Upper lobe of left lung (tissue), 6 donors: Measurements from ENCODE around the gene RILP. TPM values are rescaled to one million over a fixed set of nuclear protein-coding genes. Genes with fewer than 3 reads are reported as not detected.
A peak's percentile ranks its signal among the peaks of the same experiment; 100 is the strongest.

Experiments used
- ATAC-seq, 2 donors: fragments of 200-7000 bp; cut with Tn5 transposase; one replicate each; pipeline ENCODE4 v1.9.1; 2022; ENCODE audit warnings: mild to moderate bottlenecking in 2 of 2, moderate library complexity in 2 of 2; ENCODE audit not compliant: low FRiP score in 2 of 2
- DNase-seq, 2 donors: peaks; one replicate each; pipeline ENCODE4 v3.0.0-alpha.2; 2019 to 2020
- H3K27ac ChIP-seq, 4 donors: fragments of 200-600 bp; sonication (generic); one replicate each; pipeline ENCODE4 v1.5.1; 2016 to 2019
- H3K27me3 ChIP-seq, 4 donors: fragments of 200-600 bp; sonication (generic); one replicate each; pipeline ENCODE4 v1.5.1; 2017 to 2019
- H3K36me3 ChIP-seq, 4 donors: fragments of 200-600 bp; sonication (generic); one replicate each; pipeline ENCODE4 v1.5.1; 2016 to 2019
- H3K4me1 ChIP-seq, 4 donors: fragments of 200-600 bp; sonication (generic); one replicate each; pipeline ENCODE4 v1.5.1; 2018 to 2019
- H3K4me3 ChIP-seq, 4 donors: fragments of 200-600 bp; sonication (generic); one replicate each; pipeline ENCODE4 v1.5.1; 2017 to 2019; ENCODE audit warnings: mild to moderate bottlenecking in 2 of 4, moderate library complexity in 1 of 4
- H3K9me3 ChIP-seq, 4 donors: fragments of 200-600 bp; sonication (generic); one replicate each; pipeline ENCODE4 v1.5.1; 2018 to 2019
- CTCF ChIP-seq, 6 experiments: fragments of 450-650 bp in 4 of 6; fragments of 200-600 bp in 2 of 6; sonication (generic) in 2 of 6; IDR thresholded peaks; one replicate each; pipeline ENCODE4 v1.5.1; 2016 to 2019; ENCODE audit warnings: antibody characterized with exemption in 6 of 6
- EP300 ChIP-seq, 4 donors: sonication (generic); formaldehyde crosslinking; IDR thresholded peaks; one replicate each; pipeline ENCODE4 v1.5.1; 2017; ENCODE audit warnings: antibody characterized with exemption in 4 of 4, control low read depth in 2 of 4
- POLR2A ChIP-seq, 4 donors: fragments of 450-650 bp; IDR thresholded peaks; one replicate each; pipeline ENCODE4 v1.5.1; 2016 to 2017; ENCODE audit warnings: antibody characterized with exemption in 4 of 4, mild to moderate bottlenecking in 2 of 4
- POLR2AphosphoS5 ChIP-seq, 2 donors: sonication (generic); formaldehyde crosslinking; IDR thresholded peaks; one replicate each; pipeline ENCODE4 v1.5.1; 2017; ENCODE audit warnings: antibody characterized with exemption in 2 of 2
- WGBS, 2 donors: methylation state at CpG; one replicate each; pipeline ENCODE4 v1.1.5; 2017 to 2018; 5-methylcytosine and 5-hydroxymethylcytosine counted together
- total RNA-seq, 6 donors: library from RNA; depleted of rRNA in 4 of 6; stranded (reverse); fragments of >200 nt in 4 of 6; gene quantifications; one replicate each; pipeline versions ENCODE4 v1.1.0 to v1.2.1, GENCODE V29; 2016 to 2021
- donor health status: DM: no; HTN: no; CAD: no; lungs with moderate emphysema.
- donor health status: DM: no; HTN: yes; CAD: no; lungs with severe emphysema.

The RILP gene
- total RNA-seq, 6 donors from 2014 or later = 43.7 to 192 (median 85.4) TPM

GRCh38 chr17:1648173-1648962 is 1.3 kb downstream of the RILP start:
- Histone ChIP-seq H3K27me3 (no peaks in the 10 kb centered on the region), H3K4me3 (peak overlapping the region; percentile 44 to 93 (median 84)), H3K27ac (peak overlapping the region; percentile 92 to 99 (median 98)), H3K9me3 (no peaks in the 10 kb centered on the region), H3K4me1 (peaks cover 65 to 71% (median 67%) of the 10 kb centered on the region in 4 donors), H3K36me3 (peaks cover 23 to 33% (median 30%) of the 10 kb centered on the region in 4 donors)
- 3% methylated on average over 5 to 22 of the region's 54 CpGs for WGBS, 2 donors
- peak in 1 of 2 donors; percentile 5 for ATAC-seq
- no peak for TF ChIP-seq EP300 (IDR thresholded peaks at IDR 0.05)
- TF ChIP-seq CTCF (IDR thresholded peaks at IDR 0.05) = peak in 4 of 6 experiments; percentile 95 to 97 (median 96)
- TF ChIP-seq POLR2A (IDR thresholded peaks at IDR 0.05) = peak in 1 of 4 donors; percentile 50
- TF ChIP-seq POLR2AphosphoS5 (IDR thresholded peaks at IDR 0.05) = peak in 1 of 2 donors; percentile 17
- DNase-seq = peak; percentile 72 to 98

- Histone ChIP-seq H3K4me3 (peak overlapping the region in 3 of 4 donors; percentile 77 to 93 (median 90)), H3K27ac (peak overlapping the region; percentile 92 to 99 (median 98)), H3K36me3 (peaks cover 18 to 27% (median 25%) of the 10 kb centered on the region in 4 donors), H3K9me3 (no peaks in the 10 kb centered on the region), H3K27me3 (no peaks in the 10 kb centered on the region), H3K4me1 (peaks cover 66 to 73% (median 68%) of the 10 kb centered on the region in 4 donors)
- no peak for DNase-seq
- ATAC-seq = no peak
- 71 to 75% methylated on average over 10 to 11 of the region's 11 CpGs for WGBS, 2 donors
- TF ChIP-seq POLR2A (IDR thresholded peaks at IDR 0.05) (no peak), CTCF (IDR thresholded peaks at IDR 0.05) (no peak), EP300 (IDR thresholded peaks at IDR 0.05) (no peak), POLR2AphosphoS5 (IDR thresholded peaks at IDR 0.05) (no peak)
These were observed 1.9 kb downstream of the RILP start for GRCh38 chr17:1647802-1648171.

GRCh38 chr17:1646199-1646875 is 3.3 kb downstream of the RILP start:
- peaks cover 8 to 13% (median 11%) of the 10 kb centered on the region in 4 donors for H3K36me3 ChIP-seq
- H3K4me1 ChIP-seq = peaks cover 66 to 73% (median 70%) of the 10 kb centered on the region in 4 donors
- no peaks in the 10 kb centered on the region for H3K27me3 ChIP-seq
- H3K9me3 ChIP-seq = no peaks in the 10 kb centered on the region
- peak overlapping the region; percentile 92 to 99 (median 98) for H3K27ac ChIP-seq
- H3K4me3 ChIP-seq = peak overlapping the region in 1 of 4 donors; percentile 65
- no peak for DNase-seq
- 77 to 81% methylated on average over 13 of the region's 13 CpGs for WGBS, 2 donors
- no peak for ATAC-seq
- no peak for TF ChIP-seq CTCF (IDR thresholded peaks at IDR 0.05)
- TF ChIP-seq EP300 (IDR thresholded peaks at IDR 0.05) = no peak
- TF ChIP-seq POLR2AphosphoS5 (IDR thresholded peaks at IDR 0.05) = no peak
- no peak for TF ChIP-seq POLR2A (IDR thresholded peaks at IDR 0.05)

GRCh38 chr17:1645207-1646171 is 4.2 kb downstream of the RILP start, which contains the start of gene SCARF1:
Gene SCARF1, minus strand, starts transcription at chr17:1645732. Its CDS starts 35 bp downstream, at chr17:1645697.
- no peak for ATAC-seq
- WGBS, 2 donors = 45 to 49% methylated on average over 18 to 25 of the region's 25 CpGs
- peak; percentile 73 to 87 for DNase-seq
- Histone ChIP-seq H3K36me3 (peaks cover under 1 to 4% (median 2%) of the 10 kb centered on the region in 4 donors), H3K4me3 (peak within 1 kb of the TSS; percentile 47 to 71 (median 60)), H3K27ac (peak within 1 kb of the TSS; percentile 92 to 99 (median 98)), H3K27me3 (no peaks in the 10 kb centered on the region), H3K9me3 (no peaks in the 10 kb centered on the region), H3K4me1 (peaks cover 61 to 66% (median 65%) of the 10 kb centered on the region in 4 donors)
- TF ChIP-seq CTCF (IDR thresholded peaks at IDR 0.05) (peak in 1 of 6 experiments; percentile 13), POLR2AphosphoS5 (IDR thresholded peaks at IDR 0.05) (peak; percentile 54 to 64), POLR2A (IDR thresholded peaks at IDR 0.05) (peak in 1 of 4 donors; percentile 64), EP300 (IDR thresholded peaks at IDR 0.05) (no peak)
